ENCODE measurements around the gene WFDC9. TPM values are rescaled to one million over a fixed set of nuclear protein-coding genes. Genes with fewer than 3 reads are reported as not detected.
"Not testable (repeated sequence)": the region's sequence is repeated elsewhere in the genome, so short reads cannot be mapped to it uniquely, and the experiment has no call there.

WFDC9 gene
- total RNA-seq, 1 donor from 2014 or later: not detected

DNA sequence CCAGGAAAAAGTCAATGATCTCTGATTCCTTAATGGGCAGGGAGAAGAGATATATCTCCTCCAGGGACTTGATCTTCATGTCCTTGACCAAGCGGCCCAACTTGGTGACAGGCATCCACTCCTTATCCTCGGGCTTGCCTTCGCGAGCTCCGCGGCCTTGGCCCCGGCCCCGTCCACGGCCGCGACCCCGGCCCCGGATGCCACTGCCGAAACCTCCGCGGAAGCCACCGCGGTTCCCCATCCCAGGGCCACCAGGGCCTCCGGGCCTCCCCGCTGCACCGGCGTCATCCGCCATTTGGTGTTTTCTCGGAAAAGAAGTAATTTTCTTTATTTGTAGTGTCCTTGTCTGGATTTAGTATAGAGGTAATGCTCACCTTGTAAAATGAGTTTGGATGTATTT lies 10.0 kb upstream of the WFDC9 start:
- H3K27ac ChIP-seq (ENCODE audit: low read depth, low read length); H3K9me3 ChIP-seq (ENCODE audit: control insufficient read depth in 3 of 3, low read length in 3 of 3); H3K4me3 ChIP-seq (ENCODE audit: low read length in 3 of 3); H3K9ac ChIP-seq (ENCODE audit: low read depth in 1 of 3, low read length in 3 of 3); H3K27me3 ChIP-seq (ENCODE audit: control insufficient read depth in 3 of 3, insufficient read depth in 3 of 3, low read length in 3 of 3); H3K4me1 ChIP-seq (ENCODE audit: control insufficient read depth in 3 of 3, insufficient read depth in 3 of 3, low read length in 3 of 3); H3K36me3 ChIP-seq (ENCODE audit: control insufficient read depth in 3 of 3, insufficient read depth in 3 of 3, low read length in 3 of 3): not testable (repeated sequence)

GRCh38 chr20:45639687-45640086 lies 8.6 kb upstream of the WFDC9 start:
- Histone ChIP-seq H3K9ac (ENCODE audit: low read depth in 1 of 3, low read length in 3 of 3) (no peak overlapping the region), H3K4me3 (ENCODE audit: low read length in 3 of 3) (no peak overlapping the region), H3K9me3 (ENCODE audit: control insufficient read depth in 3 of 3, low read length in 3 of 3) (no peaks in the 10 kb centered on the region), H3K27me3 (ENCODE audit: control insufficient read depth in 3 of 3, insufficient read depth in 3 of 3, low read length in 3 of 3) (no peaks in the 10 kb centered on the region), H3K36me3 (ENCODE audit: control insufficient read depth in 3 of 3, insufficient read depth in 3 of 3, low read length in 3 of 3) (no peaks in the 10 kb centered on the region), H3K4me1 (ENCODE audit: control insufficient read depth in 3 of 3, insufficient read depth in 3 of 3, low read length in 3 of 3) (no peaks in the 10 kb centered on the region), H3K27ac (ENCODE audit: low read depth, low read length) (no peak overlapping the region)

DNA sequence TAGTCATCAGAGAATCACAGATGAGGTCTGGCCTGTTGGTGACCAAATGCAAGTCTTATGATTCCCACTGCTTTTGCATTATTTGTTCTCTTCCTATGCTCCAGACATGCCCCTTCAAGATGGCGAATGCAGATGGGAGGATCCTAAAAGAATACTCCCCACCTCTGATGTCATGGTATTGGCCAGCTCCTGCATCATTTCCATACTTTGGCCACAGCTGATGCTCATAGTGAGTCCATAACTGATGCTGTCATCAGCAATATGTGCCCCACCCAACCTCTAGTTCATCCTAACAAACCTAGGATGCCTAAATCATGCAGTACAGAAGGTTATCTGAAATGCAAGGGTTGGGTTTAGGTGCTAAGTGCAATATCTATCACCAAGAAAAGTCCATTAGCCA lies 5.4 kb upstream of the WFDC9 start:
- no peak overlapping the region for H3K27ac ChIP-seq (ENCODE audit: low read depth, low read length)
- no peak overlapping the region for H3K9ac ChIP-seq (ENCODE audit: low read depth in 1 of 3, low read length in 3 of 3)
- no peaks in the 10 kb centered on the region for H3K4me1 ChIP-seq (ENCODE audit: control insufficient read depth in 3 of 3, insufficient read depth in 3 of 3, low read length in 3 of 3)
- peaks cover 0 to 4% (median 0%) of the 10 kb centered on the region in 3 donors for H3K27me3 ChIP-seq (ENCODE audit: control insufficient read depth in 3 of 3, insufficient read depth in 3 of 3, low read length in 3 of 3)
- no peak overlapping the region for H3K4me3 ChIP-seq (ENCODE audit: low read length in 3 of 3)
- no peaks in the 10 kb centered on the region for H3K36me3 ChIP-seq (ENCODE audit: control insufficient read depth in 3 of 3, insufficient read depth in 3 of 3, low read length in 3 of 3)
- H3K9me3 ChIP-seq (ENCODE audit: control insufficient read depth in 3 of 3, low read length in 3 of 3): no peaks in the 10 kb centered on the region

DNA sequence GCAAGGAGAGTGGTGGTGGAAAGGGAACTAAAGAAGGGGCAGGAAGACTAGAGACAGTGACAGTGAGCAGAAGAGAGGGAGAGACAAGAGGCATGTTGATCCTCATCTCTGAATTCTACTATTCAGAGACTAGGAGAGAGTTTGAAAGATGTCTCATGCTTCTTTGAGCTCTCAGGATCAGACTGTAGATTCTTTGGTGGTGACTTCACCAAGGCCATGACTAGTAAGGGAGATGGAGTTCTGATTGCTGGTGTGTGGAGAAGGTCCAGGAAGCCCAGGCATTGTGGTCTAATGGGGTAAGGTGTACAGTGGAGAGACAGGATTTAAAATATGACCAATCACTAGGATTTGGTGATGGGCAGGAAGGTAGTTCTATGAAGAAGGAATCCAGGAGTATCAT lies 713 bp downstream of the WFDC9 start:
- H3K4me1 ChIP-seq (ENCODE audit: control insufficient read depth in 3 of 3, insufficient read depth in 3 of 3, low read length in 3 of 3): no peaks in the 10 kb centered on the region
- no peak overlapping the region for H3K9ac ChIP-seq (ENCODE audit: low read depth in 1 of 3, low read length in 3 of 3)
- no peaks in the 10 kb centered on the region for H3K36me3 ChIP-seq (ENCODE audit: control insufficient read depth in 3 of 3, insufficient read depth in 3 of 3, low read length in 3 of 3)
- H3K9me3 ChIP-seq (ENCODE audit: control insufficient read depth in 3 of 3, low read length in 3 of 3): no peaks in the 10 kb centered on the region
- no peak overlapping the region for H3K27ac ChIP-seq (ENCODE audit: low read depth, low read length)
- H3K27me3 ChIP-seq (ENCODE audit: control insufficient read depth in 3 of 3, insufficient read depth in 3 of 3, low read length in 3 of 3): peaks cover 0 to 9% (median 0%) of the 10 kb centered on the region in 3 donors
- no peak overlapping the region for H3K4me3 ChIP-seq (ENCODE audit: low read length in 3 of 3)

GRCh38 chr20:45629496-45630100 lies 1.5 kb downstream of the WFDC9 start, which contains the start of gene WFDC10A:
TSS of gene WFDC10A (plus strand) at chr20:45629739. CDS start at chr20:45629814, 75 bp downstream.
- Histone ChIP-seq H3K27ac (ENCODE audit: low read depth, low read length) (no peak within 1 kb of the TSS), H3K36me3 (ENCODE audit: control insufficient read depth in 3 of 3, insufficient read depth in 3 of 3, low read length in 3 of 3) (no peaks in the 10 kb centered on the region), H3K9ac (ENCODE audit: low read depth in 1 of 3, low read length in 3 of 3) (no peak within 1 kb of the TSS), H3K4me1 (ENCODE audit: control insufficient read depth in 3 of 3, insufficient read depth in 3 of 3, low read length in 3 of 3) (no peaks in the 10 kb centered on the region), H3K4me3 (ENCODE audit: low read length in 3 of 3) (no peak within 1 kb of the TSS), H3K9me3 (ENCODE audit: control insufficient read depth in 3 of 3, low read length in 3 of 3) (peaks cover 0 to 2% (median 0%) of the 10 kb centered on the region in 3 donors), H3K27me3 (ENCODE audit: control insufficient read depth in 3 of 3, insufficient read depth in 3 of 3, low read length in 3 of 3) (peaks cover 0 to 9% (median 0%) of the 10 kb centered on the region in 3 donors)

- H3K36me3 ChIP-seq (ENCODE audit: control insufficient read depth in 3 of 3, insufficient read depth in 3 of 3, low read length in 3 of 3): no peaks in the 10 kb centered on the region
- H3K9ac ChIP-seq (ENCODE audit: low read depth in 1 of 3, low read length in 3 of 3): no peak overlapping the region
- no peak overlapping the region for H3K4me3 ChIP-seq (ENCODE audit: low read length in 3 of 3)
- no peaks in the 10 kb centered on the region for H3K4me1 ChIP-seq (ENCODE audit: control insufficient read depth in 3 of 3, insufficient read depth in 3 of 3, low read length in 3 of 3)
- peaks cover 0 to 6% (median 0%) of the 10 kb centered on the region in 3 donors for H3K27me3 ChIP-seq (ENCODE audit: control insufficient read depth in 3 of 3, insufficient read depth in 3 of 3, low read length in 3 of 3)
- no peak overlapping the region for H3K27ac ChIP-seq (ENCODE audit: low read depth, low read length)
- H3K9me3 ChIP-seq (ENCODE audit: control insufficient read depth in 3 of 3, low read length in 3 of 3): peaks cover 0 to 2% (median 0%) of the 10 kb centered on the region in 3 donors
These were observed 4.5 kb downstream of the WFDC9 start for GRCh38 chr20:45626540-45626939.

- Histone ChIP-seq H3K9me3 (ENCODE audit: control insufficient read depth in 3 of 3, low read length in 3 of 3) (peaks cover 0 to 2% (median 0%) of the 10 kb centered on the region in 3 donors), H3K9ac (ENCODE audit: low read depth in 1 of 3, low read length in 3 of 3) (no peak overlapping the region), H3K4me3 (ENCODE audit: low read length in 3 of 3) (no peak overlapping the region), H3K27me3 (ENCODE audit: control insufficient read depth in 3 of 3, insufficient read depth in 3 of 3, low read length in 3 of 3) (no peaks in the 10 kb centered on the region), H3K36me3 (ENCODE audit: control insufficient read depth in 3 of 3, insufficient read depth in 3 of 3, low read length in 3 of 3) (no peaks in the 10 kb centered on the region), H3K27ac (ENCODE audit: low read depth, low read length) (no peak overlapping the region), H3K4me1 (ENCODE audit: control insufficient read depth in 3 of 3, insufficient read depth in 3 of 3, low read length in 3 of 3) (no peaks in the 10 kb centered on the region)
These were observed 9.5 kb downstream of the WFDC9 start for GRCh38 chr20:45621593-45621992.

DNA sequence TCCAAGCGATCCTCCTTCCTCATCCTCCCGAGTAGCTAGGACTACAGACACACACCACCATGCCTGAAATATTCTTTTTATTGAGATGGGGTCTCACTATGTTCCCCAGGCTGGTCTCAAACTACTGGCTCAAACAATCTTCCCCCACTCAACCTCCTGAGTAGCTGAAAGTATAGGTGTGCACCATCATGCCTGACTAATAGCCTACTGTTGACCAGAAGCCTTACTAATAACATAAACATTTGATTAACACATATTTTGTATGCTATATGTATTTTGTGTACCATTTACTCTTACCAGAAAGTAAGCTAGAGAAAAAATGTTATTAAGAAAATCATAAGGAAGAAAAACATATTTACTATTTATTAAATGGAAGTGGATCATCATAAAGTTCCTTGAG lies 13.5 kb downstream of the WFDC9 start:
- Histone ChIP-seq H3K4me1 (ENCODE audit: control insufficient read depth in 3 of 3, insufficient read depth in 3 of 3, low read length in 3 of 3) (no peaks in the 10 kb centered on the region), H3K9me3 (ENCODE audit: control insufficient read depth in 3 of 3, low read length in 3 of 3) (no peaks in the 10 kb centered on the region), H3K27me3 (ENCODE audit: control insufficient read depth in 3 of 3, insufficient read depth in 3 of 3, low read length in 3 of 3) (no peaks in the 10 kb centered on the region), H3K36me3 (ENCODE audit: control insufficient read depth in 3 of 3, insufficient read depth in 3 of 3, low read length in 3 of 3) (no peaks in the 10 kb centered on the region), H3K4me3 (ENCODE audit: low read length in 3 of 3) (no peak overlapping the region), H3K9ac (ENCODE audit: low read depth in 1 of 3, low read length in 3 of 3) (no peak overlapping the region), H3K27ac (ENCODE audit: low read depth, low read length) (no peak overlapping the region)

DNA sequence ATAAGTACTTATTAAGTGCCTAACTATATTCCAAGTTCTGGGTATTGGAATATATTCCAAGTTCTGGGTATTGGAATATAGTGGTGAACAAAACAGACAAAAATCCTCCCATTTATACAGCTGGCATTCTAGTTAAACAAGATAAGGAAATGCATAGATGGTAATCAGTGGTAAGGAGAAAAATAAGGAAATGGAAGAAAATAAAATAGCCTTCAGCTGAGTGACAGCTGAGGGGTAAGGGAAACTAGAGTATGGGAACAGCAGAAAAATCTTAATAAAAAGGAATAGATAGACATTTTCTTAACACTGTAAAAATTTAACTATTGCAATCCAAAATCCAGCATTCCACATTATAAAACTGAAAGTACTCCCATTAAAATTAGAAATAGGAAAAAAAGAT lies 18.8 kb downstream of the WFDC9 start:
- Histone ChIP-seq H3K9me3 (ENCODE audit: control insufficient read depth in 3 of 3, low read length in 3 of 3) (no peaks in the 10 kb centered on the region), H3K4me3 (ENCODE audit: low read length in 3 of 3) (no peak overlapping the region), H3K9ac (ENCODE audit: low read depth in 1 of 3, low read length in 3 of 3) (no peak overlapping the region), H3K27me3 (ENCODE audit: control insufficient read depth in 3 of 3, insufficient read depth in 3 of 3, low read length in 3 of 3) (no peaks in the 10 kb centered on the region), H3K36me3 (ENCODE audit: control insufficient read depth in 3 of 3, insufficient read depth in 3 of 3, low read length in 3 of 3) (no peaks in the 10 kb centered on the region), H3K27ac (ENCODE audit: low read depth, low read length) (no peak overlapping the region), H3K4me1 (ENCODE audit: control insufficient read depth in 3 of 3, insufficient read depth in 3 of 3, low read length in 3 of 3) (no peaks in the 10 kb centered on the region)

DNA sequence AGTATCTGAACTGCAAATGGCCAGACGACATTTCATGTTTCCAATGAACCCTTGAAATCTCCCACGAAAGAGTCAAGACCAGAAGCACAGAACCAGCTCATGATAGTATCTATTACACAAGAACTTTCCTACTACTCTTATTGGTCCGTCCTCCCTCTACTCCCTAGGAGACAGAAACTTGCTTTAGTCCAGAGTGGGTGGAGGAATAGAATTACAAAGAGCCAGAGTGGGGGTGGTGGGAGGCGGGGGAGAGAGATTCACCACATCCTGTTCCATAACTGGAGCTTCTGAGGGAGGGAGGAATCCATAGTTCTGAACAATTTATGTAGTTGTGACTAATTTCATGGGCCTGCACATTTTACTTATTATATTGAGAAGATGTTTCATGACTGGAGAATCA lies 20.0 kb downstream of the WFDC9 start:
- Histone ChIP-seq H3K4me1 (ENCODE audit: control insufficient read depth in 3 of 3, insufficient read depth in 3 of 3, low read length in 3 of 3) (no peaks in the 10 kb centered on the region), H3K4me3 (ENCODE audit: low read length in 3 of 3) (no peak overlapping the region), H3K36me3 (ENCODE audit: control insufficient read depth in 3 of 3, insufficient read depth in 3 of 3, low read length in 3 of 3) (no peaks in the 10 kb centered on the region), H3K9ac (ENCODE audit: low read depth in 1 of 3, low read length in 3 of 3) (no peak overlapping the region), H3K9me3 (ENCODE audit: control insufficient read depth in 3 of 3, low read length in 3 of 3) (peaks cover 0 to 3% (median 0%) of the 10 kb centered on the region in 3 donors), H3K27ac (ENCODE audit: low read depth, low read length) (no peak overlapping the region), H3K27me3 (ENCODE audit: control insufficient read depth in 3 of 3, insufficient read depth in 3 of 3, low read length in 3 of 3) (no peaks in the 10 kb centered on the region)
